Measurements from ENCODE around the gene CAPSL.
"Not testable (repeated sequence)": the region's sequence is repeated elsewhere in the genome, so short reads cannot be mapped to it uniquely, and the experiment has no call there.

CAPSL gene

DNA sequence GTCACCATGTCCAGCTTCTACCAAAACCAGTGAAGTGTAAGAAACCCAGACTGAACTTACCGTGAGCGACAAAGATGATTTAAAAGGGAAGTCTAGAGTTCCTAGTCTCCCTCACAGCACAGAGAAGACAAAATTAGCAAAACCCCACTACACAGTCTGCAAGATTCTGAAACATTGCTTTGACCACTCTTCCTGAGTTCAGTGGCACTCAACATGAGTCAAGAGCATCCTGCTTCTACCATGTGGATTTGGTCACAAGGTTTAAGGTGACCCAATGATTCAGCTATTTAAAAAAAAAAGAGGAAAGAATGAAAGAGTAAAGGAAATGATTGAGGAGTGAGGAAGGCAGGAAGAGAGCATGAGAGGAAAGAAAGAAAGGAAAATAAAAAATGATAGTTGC, 62.0 kb downstream of the CAPSL start:
- no peak for DNase-seq

GRCh38 chr5:35870605-35871004, 67.8 kb downstream of the CAPSL start:
- no peak for DNase-seq

DNA sequence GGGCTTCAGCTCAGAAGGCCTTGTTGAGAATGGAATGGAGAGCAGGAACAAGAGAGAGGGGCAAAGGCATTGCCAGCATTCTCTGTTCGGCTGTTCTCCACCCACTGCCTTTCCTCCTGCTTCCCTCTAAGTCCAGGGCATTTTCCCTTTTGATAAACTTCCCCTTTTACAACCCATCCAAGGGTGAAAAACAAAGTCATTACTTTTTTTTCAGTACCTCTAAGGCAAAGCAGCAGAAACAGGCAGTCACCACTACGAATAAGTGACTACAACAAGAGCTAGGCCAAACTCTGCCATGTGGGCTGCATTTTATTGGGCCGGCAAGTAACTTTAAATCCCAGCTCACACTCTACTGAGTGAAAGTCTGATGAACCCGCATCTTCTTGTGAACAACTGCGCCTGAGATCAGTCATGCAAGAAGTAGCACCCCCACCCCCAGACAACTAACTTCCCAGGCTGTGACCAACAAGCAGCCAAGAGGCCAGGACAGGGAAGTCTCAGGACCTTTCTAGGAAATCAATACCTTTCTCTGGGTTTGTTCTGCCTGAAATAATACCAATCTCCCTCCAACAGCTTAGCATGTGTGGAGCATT, 68.6 kb downstream of the CAPSL start:
- no peak for DNase-seq

DNA sequence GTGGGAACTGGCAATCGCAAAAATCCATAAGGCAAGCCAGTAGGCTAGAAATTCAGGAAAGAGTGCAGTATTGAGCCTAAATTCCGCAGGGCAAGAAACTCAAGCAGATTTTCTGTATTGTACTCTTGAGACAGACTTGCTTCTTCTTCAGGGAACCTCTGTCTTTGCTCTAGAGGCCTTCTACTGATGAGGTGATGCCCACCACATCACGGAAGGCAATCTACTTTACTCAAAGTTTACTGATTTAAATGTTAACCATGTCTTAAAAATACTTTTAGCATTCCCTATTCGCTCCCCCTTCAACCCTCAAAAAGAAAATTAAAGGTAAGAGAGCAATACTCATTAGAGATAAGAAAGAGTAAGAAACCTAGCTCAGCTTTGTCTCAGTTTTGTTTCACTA, 70.4 kb downstream of the CAPSL start:
- no peak for DNase-seq

DNA sequence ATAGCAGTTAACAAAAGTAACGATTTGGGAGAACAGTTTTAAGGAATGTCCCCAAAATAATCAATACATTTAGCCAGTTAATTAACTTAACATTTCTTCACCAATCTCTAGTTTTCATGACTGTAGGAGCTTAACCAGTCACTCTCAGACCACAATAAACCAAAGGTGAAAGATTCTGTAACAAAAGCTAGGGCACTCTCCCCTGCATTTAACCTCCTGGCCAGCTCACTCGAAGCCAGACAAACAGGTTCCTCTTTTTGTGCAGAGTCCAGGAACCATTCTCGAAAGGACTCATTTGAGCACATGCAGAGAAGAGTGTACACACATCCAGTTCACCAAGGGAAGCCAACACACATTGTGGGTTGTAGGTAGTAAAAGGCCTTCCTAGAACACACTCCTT, 75.3 kb downstream of the CAPSL start:
- DNase-seq: no peak

GRCh38 chr5:35862126-35862525, 76.3 kb downstream of the CAPSL start:
- DNase-seq: no peak

GRCh38 chr5:35861718-35862117, 76.7 kb downstream of the CAPSL start:
- no peak for DNase-seq

DNA sequence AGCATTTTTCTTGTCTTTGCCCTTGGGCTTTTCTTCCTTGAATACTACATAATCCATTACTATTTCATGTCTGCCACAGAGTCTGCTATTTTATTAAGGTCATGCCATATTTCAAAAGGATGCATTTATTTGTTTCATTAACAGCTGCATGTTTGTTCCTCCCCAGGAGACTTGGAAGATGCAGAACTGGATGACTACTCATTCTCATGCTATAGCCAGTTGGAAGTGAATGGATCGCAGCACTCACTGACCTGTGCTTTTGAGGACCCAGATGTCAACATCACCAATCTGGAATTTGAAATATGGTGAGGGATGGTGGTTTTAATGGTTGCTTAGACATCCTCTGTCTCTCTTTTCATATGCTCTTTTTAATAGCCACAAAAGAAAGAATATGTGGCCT, 77.7 kb downstream of the CAPSL start:
- no peak for DNase-seq

GRCh38 chr5:35859101-35859661, 79.2 kb downstream of the CAPSL start:
- no peak for DNase-seq

DNA sequence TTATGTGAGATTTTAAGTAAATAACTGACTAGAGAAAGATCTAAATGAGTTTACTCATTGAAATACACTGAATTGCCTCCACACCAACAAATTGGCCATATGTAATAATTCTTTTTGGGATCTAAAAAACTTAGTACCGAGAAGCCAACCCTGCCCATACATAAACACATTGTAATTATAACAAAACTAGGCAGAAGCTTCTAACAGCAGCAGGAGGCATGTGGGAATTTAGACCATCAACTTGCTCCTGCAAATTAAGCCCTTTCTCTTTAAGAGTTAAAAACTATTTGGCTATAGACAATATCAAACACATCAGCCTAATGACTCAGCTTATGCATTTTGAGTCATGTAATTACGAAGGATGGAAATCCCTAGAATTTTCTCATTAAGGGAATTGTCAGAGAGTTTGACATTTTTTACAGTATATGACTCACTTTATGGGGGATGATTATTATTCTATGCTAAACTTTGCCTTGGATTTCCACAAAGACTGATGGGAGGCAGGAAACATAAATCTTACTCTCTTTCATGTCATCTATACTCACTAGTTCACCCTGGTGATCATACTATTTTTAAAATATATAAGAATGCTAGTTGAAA, 80.7 kb downstream of the CAPSL start:
- no peak for DNase-seq

DNA sequence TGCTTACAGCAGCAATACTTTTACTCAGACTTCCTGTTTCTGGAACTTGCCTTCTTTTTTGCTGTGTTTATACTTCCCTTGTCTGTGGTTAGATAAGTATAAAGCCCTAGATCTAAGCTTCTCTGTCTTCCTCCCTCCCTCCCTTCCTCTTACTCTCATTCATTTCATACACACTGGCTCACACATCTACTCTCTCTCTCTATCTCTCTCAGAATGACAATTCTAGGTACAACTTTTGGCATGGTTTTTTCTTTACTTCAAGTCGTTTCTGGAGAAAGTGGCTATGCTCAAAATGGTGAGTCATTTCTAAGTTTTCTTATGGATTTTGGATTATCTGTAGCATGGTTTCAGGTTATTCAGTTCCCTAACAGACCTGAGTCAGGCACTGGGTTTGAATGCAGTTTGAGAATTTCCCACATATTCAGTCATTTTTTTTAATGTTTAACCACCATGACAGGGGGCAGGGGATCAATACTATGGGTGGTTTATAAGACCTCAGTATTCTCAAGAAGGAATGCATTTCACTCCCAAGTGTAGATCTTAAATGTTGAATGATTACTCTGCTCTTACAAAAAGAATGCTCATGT, 81.6 kb downstream of the CAPSL start, which contains the start of gene IL7R:
IL7R (plus strand) TSS at position 127 of the 587 bp plus-strand sequence; CDS start at position 214, 87 bp downstream.
- DNase-seq: no peak

GRCh38 chr5:35856186-35856764, 82.1 kb downstream of the CAPSL start:
- DNase-seq: not testable (repeated sequence)

DNA sequence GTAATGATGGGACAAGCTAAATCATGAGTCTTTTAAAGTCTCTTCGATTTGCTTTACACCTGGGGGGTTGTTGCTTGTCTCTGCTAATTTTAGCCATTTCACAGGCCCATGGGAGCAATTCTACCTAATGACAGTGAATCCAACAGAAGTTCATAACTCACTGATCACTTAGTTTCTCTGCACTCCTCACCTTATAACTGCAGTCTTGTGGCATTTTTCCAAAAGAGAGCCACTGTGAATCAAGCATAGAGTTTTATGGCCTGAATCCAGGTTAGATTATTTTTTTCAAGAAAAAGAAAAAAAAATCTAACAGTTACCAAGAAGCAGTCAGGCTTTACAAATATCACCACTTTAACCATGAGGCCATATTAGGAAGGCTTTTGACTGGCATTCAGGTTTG, 83.2 kb downstream of the CAPSL start:
- no peak for DNase-seq
